ENCODE data around the gene RNASE7.
A peak's percentile ranks its signal among the peaks of the same experiment; 100 is the strongest.
"Not testable (repeated sequence)": the region's sequence is repeated elsewhere in the genome, so short reads cannot be mapped to it uniquely, and the experiment has no call there.

The RNASE7 gene

DNA sequence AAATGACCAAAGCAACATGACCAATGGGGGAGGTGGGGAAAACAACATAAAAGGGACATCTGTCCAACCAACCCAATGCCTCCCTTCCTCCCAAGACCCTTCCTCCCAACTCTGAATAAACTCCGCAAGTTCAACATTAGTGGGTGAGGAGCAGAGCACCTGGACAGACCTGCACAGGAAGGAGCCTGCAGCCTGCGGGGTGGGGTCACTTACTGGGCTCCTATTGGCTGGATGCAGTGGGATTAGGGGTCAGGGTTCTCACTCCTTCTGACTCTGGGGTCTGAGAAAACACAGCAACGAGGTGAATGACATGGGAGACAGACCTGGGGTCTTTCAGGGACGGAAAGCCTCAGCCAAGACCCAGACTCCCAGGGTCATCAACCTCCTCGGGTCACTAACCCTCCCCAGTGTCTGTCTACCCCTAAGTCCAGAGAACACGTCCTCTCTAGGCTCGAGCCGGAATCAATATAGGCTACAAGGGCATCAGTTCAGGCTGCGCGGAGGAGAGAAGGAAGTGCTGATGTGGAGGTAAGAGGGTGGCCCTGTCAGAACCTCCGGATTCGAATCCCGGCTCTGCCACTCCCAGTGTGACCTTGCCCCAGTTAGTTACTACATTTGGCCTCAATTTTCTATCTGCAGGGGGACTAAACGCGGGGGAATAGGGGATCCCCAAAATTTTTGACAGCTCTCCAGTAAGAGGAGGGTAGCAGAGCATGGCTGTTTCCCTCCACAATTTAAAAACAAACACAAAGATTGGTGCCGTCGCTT lies 18.2 kb upstream of the RNASE7 start:
- no peak for DNase-seq

- DNase-seq, result no peak
Measured at GRCh38 chr14:21024585-21025370, 17.4 kb upstream of the RNASE7 start, which contains the start of gene NDRG2. Gene NDRG2, minus strand, starts transcription at chr14:21025061. Its CDS starts 1,746 bp downstream, at chr14:21023315.

DNA sequence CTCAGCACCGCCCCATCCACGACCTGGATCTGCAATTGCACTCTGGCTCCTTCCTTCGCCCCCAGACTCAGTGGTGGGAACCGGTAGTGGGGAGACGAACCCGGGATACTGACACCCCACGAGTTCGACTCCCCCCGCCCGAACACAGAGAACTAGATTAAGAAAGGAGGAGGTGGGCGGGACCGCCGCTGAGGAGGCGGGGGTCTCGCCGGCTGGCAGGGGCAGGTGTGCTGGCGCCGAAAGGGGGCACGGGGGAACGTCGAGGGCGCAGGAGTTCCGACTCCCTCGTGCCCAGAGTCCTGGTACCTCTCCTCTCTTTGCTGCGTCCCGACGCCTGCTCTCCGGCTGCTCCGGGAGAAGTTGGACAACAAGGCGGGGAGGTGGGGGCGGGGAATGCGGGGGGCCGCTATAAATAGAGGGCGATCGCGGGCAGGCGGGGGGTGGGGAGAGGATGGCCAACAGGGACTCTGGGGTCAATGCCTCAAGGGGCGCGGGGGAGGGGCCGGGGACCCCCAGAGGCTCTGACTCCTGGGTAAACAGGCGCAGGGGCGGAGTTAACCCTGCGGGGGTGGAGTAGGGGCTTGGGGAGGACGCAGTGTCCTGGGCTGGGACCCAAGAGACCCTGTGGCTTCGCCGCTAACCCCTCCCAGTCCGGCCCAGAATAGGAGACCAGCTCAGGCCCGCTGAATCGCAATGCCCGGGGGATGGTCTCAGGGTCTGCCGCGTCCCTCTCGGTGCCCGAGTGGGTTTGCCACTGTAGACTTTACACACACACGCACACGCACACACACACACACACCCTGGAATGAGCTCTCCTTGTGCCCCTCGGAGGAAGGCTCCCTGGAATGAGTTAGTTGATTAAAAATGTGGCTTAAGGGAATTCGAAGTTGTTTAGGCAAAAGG lies 16.5 kb upstream of the RNASE7 start:
- DNase-seq, result no peak

- no peak for DNase-seq
Measured at GRCh38 chr14:21026274-21026987, 15.7 kb upstream of the RNASE7 start.

DNA sequence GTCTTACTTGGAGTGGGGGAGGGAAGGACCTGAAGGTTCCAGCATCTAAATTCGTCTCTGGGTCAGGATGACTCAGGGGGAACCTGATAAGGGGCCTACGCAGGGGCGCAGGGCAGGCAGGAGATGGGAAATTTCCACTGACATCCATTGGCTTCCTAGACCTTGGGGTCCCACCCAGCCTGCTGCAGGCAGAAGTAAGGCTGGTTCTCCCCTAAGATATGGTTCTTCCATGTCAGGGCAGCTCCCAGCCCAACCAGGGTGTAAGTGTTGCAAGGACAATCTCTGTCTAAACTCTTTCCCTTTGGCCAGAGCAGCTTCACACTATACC lies 15.2 kb upstream of the RNASE7 start:
- no peak for DNase-seq

DNA sequence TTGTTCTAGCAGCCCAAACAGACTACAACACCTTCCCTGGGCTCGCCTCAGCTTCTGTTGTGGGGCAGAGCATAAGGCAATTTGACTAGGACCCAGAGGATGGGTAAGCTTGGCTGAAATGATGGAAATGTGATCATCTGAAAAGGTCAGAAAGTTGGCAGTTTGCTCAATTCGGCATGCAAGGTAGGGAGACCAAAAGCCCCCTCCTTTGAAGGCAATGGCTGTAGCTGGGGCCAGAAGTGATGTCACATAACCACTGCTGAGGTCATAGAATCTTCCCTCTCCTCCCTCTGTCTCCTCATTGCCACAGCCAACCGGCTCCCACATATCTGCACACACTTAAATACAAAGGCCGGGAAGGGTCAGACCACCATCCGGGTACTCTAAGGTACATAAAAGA lies 12.2 kb upstream of the RNASE7 start, which contains the start of gene TPPP2:
Gene TPPP2, plus strand, starts transcription at position 301 of the 400 bp plus-strand sequence. CDS start 365 bp downstream, outside the sequence.
- DNase-seq, result no peak

DNA sequence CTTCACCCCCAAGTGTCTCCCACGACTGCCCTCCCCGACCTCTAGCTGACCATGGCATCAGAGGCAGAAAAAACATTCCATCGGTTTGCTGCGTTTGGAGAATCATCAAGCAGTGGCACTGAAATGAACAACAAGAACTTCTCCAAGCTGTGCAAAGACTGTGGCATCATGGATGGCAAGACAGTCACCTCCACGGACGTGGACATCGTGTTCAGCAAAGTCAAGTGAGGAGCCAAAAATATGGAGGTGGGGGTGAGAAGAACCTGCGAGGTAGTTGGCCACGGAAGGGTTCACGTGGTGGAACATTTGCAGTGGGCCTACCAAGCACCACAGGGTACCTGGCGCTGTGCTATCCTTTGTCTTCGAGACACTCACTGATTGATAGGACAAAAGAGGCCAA lies 11.6 kb upstream of the RNASE7 start:
- no peak for DNase-seq

GRCh38 chr14:21032326-21033132 lies 9.6 kb upstream of the RNASE7 start:
- no peak for DNase-seq

- DNase-seq, result no peak
Measured at GRCh38 chr14:21033133-21033698, 8.9 kb upstream of the RNASE7 start.

DNA sequence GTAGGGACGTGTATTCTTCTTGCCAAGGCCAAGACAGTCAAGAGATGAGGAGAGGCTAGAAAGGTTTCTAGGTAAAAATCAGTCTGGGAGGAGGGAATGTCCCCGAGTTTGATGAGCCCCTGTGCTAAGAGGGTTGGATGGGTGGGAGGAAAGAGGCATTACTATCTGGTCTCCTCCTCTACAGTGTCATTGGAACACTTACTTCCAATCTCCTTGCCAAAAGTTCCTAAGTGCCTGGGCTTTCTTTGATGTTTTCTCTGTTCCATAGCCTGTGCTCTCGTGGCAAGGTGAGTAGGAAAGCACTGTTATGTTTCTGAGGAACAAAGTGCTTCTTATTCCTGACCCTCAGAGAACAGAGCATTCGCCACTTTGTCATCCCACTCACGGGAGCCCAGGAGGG lies 7.5 kb upstream of the RNASE7 start, which contains the start of gene RNASE13:
Gene RNASE13, minus strand, starts transcription at position 101 of the 400 bp plus-strand sequence. CDS start 519 bp downstream, outside the sequence.
- DNase-seq, result no peak

DNA sequence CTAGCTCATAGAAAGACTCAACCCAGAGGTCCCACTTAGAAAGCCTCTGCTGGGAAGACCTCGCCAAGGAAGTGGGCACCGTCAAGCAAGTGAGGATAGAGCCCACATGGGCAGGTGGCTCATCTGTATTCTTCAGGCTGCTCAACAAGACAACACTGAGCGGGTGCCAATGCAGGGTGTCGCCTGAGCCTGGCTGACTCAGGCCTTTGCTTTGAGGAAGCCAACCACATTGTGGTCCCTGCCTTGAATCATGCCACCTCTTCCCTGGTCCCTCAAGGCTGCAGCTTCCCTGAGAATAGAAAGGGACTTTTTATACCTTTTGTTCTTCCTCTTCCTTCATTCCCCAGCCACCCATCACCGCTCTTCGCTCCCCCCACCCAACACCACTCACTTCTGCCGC lies 5.4 kb upstream of the RNASE7 start:
- no peak for DNase-seq

- no peak for DNase-seq
Measured at GRCh38 chr14:21037156-21037555, 5.0 kb upstream of the RNASE7 start.

- DNase-seq, result no peak
Measured at GRCh38 chr14:21038441-21039422, 3.4 kb upstream of the RNASE7 start.

DNA sequence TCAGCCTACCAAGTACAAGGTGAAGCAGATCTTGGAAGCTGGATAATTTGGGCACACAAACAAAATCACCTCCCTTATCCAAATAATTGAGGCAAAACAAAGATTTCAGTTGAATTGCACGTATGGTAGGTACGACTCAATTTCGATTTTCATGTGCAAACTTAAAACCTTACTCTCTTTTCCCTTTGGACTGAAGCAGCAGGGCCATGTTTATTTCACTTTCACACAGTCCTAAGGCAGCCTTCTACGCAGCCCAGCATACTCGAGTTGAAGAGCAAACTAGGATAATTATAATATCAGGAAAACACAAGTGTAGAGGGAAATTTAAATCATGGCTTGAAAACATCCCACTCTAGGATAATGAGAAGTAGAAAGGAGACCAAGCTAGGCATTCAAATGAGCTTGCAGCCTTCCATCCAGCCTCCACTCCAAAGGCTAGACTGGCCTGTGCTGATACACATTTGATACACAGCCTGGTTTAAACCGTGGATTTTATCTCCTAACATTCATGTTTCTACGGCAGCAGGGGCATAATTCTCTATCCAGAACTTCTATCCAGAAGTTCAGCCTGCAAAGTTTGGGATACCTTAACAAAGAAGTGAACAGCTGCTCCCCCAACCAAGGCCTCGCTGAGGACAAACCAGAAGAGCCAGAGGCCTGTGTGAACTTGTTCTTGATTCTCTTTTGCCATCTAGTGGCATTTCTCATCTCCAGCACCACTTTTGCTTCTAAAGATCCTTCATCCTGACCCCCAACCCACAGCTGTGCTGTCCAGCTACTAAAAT lies 2.4 kb upstream of the RNASE7 start:
- DNase-seq, result peak; percentile 67

DNA sequence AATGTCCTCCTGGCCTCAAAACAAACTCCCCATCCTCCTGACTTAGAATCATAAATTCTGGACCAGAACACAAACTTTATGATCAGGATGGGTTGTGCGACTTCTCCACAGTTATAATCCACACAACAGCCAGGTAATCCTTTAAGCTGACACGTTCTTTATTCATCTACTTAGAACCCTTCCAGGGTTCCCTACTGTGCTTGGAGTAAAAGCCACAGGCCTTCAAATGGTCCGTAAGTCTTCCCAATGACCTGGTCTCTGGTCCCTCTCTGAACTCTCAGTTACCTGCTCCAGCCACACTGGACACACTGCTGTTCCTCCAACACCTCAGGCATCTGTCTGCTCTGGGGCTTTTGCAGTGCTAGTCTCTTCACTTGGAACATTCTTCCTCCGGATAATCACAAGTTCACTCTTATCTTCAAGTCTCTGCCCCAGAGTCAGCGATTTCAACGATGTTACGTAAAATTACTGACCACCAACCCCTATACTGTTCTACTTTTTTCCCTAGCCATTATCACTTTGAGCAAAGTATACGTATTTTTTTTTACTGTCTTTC lies 1.7 kb upstream of the RNASE7 start:
- DNase-seq, result no peak

DNA sequence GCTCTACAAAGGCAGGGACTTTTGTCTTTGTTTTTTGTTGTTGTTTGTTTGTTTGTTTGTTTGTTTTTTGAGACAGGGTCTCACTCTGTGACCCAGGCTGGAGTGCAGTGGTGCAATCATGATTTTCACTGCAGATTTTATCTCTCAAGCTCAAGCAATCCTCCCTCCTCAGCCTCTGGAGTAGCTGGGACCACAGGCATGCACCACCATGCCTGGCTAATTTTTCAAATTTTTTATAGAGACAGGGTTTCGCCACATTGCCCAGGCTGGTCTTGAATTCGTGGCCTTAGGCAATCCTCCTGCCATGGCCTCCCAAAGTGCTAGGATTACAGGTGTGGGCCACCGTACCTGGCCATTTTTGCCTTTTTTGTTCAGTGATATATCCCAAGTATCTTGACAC lies 1.2 kb upstream of the RNASE7 start:
- DNase-seq, result not testable (repeated sequence)

DNA sequence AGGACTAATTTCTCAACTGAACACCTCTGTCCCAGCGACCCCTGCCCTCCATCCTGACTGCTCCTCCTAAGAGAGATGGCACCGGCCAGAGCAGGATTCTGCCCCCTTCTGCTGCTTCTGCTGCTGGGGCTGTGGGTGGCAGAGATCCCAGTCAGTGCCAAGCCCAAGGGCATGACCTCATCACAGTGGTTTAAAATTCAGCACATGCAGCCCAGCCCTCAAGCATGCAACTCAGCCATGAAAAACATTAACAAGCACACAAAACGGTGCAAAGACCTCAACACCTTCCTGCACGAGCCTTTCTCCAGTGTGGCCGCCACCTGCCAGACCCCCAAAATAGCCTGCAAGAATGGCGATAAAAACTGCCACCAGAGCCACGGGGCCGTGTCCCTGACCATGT lies 756 bp downstream of the RNASE7 start:
- DNase-seq, result no peak

DNA sequence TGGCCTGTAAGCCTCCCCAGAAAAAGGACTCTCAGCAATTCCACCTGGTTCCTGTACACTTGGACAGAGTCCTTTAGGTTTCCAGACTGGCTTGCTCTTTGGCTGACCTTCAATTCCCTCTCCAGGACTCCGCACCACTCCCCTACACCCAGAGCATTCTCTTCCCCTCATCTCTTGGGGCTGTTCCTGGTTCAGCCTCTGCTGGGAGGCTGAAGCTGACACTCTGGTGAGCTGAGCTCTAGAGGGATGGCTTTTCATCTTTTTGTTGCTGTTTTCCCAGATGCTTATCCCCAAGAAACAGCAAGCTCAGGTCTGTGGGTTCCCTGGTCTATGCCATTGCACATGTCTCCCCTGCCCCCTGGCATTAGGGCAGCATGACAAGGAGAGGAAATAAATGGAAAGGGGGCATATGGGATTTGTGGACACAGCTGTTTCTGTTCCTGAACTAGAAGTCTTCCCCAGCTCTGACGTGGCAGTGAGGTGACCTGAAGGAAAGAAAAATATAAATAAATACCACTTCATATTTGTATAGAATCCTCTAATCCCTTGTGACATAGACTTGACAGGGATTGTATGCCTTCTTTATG lies 1.3 kb downstream of the RNASE7 start:
- DNase-seq, result no peak

Measured in hematopoietic multipotent progenitor cell treated with erythropoietin and hydrocortisone succinate and interleukin-3 and kit ligand, for 8 days (in vitro differentiated cells).